Tibial artery (tissue), 4 donors: ENCODE data around the gene ZNF613.
"Not testable (repeated sequence)": the region's sequence is repeated elsewhere in the genome, so short reads cannot be mapped to it uniquely, and the experiment has no call there.

ENCODE experiments used
- DNase-seq, 2 donors: peaks; one replicate each; pipeline ENCODE4 v3.0.0-alpha.2; 2019
- H3K27ac ChIP-seq, 2 donors: fragments of 200-600 bp; sonication (generic) in 1 of 2; 1 replicate in 1 of 2; 2 replicates in 1 of 2; pipeline ENCODE4 v1.5.1; 2018 to 2019; ENCODE audit warnings: mild to moderate bottlenecking in 1 of 2
- H3K27me3 ChIP-seq, 2 donors: fragments of 200-600 bp; sonication (generic) in 1 of 2; one replicate each; pipeline versions ENCODE4 v1.5.1 to v1.6.0; 2016 to 2019
- H3K36me3 ChIP-seq, 3 donors: fragments of 200-600 bp; sonication (generic) in 2 of 3; one replicate each; pipeline ENCODE4 v1.5.1; 2016 to 2019; ENCODE audit warnings: mild to moderate bottlenecking in 2 of 3
- H3K4me1 ChIP-seq, 4 donors: fragments of 200-600 bp; sonication (generic) in 2 of 4; 1 replicate in 3 of 4; 2 replicates in 1 of 4; pipeline ENCODE4 v1.5.1; 2016 to 2019
- H3K4me3 ChIP-seq, 2 donors: fragments of 200-600 bp; sonication (generic) in 1 of 2; 1 replicate in 1 of 2; 2 replicates in 1 of 2; pipeline ENCODE4 v1.5.1; 2018 to 2019; ENCODE audit warnings: mild to moderate bottlenecking in 2 of 2
- H3K9me3 ChIP-seq, 3 donors: fragments of 200-600 bp; sonication (generic) in 1 of 3; one replicate each; pipeline ENCODE4 v1.5.1; 2016 to 2019
- intact Hi-C: fragments of 100-400 bp; cut with DNase I; formaldehyde crosslinking; loops from one replicate; pipeline ENCODE4 v1.15.0; 2023; ENCODE audit warnings: low total_unique reads
- TF ChIP-seq, protein P1 (sequence below), 2 experiments: fragments of 200-600 bp in 1 of 2; fragments of 450-650 bp in 1 of 2; IDR thresholded peaks; one replicate each; pipeline ENCODE4 v1.5.1; 2017 to 2019; ENCODE audit warnings: antibody characterized with exemption in 2 of 2, mild to moderate bottlenecking in 1 of 2, moderate library complexity in 1 of 2

ZNF613 gene

DNA sequence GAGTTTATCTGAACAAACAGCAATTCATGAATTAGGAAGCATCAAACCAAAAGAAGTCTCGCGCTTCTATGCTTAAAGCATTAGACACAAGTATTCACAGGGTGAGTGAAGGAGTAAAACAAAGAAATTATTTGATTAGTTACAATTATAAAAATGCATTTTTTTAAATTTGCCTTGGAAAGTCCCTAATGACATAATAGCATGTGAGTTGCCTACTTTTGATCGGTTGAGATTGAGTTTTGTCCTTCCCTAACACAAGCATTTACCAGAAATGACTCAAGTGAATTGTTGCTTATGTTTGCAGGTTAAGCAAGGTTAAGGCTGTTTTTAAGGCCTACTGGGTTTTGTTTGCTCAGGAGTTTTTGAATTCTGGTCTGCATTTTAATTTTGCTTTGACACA is 22.1 kb upstream of the ZNF613 start:
- Histone ChIP-seq H3K9me3 (peaks cover 0 to 23% (median 5%) of the 10 kb centered on the region in 3 donors), H3K27ac (peak overlapping the region; percentile 82 to 86), H3K36me3 (peaks cover 17 to 21% (median 18%) of the 10 kb centered on the region in 3 donors), H3K27me3 (peaks cover 0 to 8% of the 10 kb centered on the region in 2 donors), H3K4me1 (peaks cover 0 to 12% (median 7%) of the 10 kb centered on the region in 4 donors), H3K4me3 (peak overlapping the region; percentile 69 to 80)
- intact Hi-C loops, result no loop called here
- TF ChIP-seq, protein P1, sequence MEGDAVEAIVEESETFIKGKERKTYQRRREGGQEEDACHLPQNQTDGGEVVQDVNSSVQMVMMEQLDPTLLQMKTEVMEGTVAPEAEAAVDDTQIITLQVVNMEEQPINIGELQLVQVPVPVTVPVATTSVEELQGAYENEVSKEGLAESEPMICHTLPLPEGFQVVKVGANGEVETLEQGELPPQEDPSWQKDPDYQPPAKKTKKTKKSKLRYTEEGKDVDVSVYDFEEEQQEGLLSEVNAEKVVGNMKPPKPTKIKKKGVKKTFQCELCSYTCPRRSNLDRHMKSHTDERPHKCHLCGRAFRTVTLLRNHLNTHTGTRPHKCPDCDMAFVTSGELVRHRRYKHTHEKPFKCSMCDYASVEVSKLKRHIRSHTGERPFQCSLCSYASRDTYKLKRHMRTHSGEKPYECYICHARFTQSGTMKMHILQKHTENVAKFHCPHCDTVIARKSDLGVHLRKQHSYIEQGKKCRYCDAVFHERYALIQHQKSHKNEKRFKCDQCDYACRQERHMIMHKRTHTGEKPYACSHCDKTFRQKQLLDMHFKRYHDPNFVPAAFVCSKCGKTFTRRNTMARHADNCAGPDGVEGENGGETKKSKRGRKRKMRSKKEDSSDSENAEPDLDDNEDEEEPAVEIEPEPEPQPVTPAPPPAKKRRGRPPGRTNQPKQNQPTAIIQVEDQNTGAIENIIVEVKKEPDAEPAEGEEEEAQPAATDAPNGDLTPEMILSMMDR (IDR thresholded peaks at IDR 0.05), result no peak
- DNase-seq, result no peak

DNA sequence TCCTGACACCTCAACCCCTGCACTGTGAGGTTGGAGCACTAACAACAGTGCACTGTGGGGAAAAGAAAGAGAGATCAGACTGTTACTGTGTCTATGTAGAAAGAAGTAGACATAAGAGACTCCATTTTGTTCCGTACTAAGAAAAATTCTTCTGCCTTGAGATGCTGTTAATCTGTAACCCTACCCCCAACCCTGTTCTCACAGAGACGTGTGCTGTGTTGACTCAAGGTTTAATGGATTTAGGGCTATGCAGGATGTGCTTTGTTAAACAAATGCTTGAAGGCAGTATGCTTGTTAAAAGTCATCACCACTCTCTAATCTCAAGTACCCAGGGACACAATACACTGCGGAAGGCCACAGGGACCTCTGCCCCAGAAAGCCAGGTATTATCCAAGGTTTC is 21.6 kb upstream of the ZNF613 start:
- intact Hi-C loops, H3K27me3 ChIP-seq, H3K27ac ChIP-seq, DNase-seq, H3K4me3 ChIP-seq: not testable (repeated sequence)
- Histone ChIP-seq H3K36me3 (peaks cover 13 to 17% (median 14%) of the 10 kb centered on the region in 3 donors), H3K4me1 (peaks cover 0 to 12% (median 7%) of the 10 kb centered on the region in 4 donors), H3K9me3 (peaks cover 0 to 20% (median under 1%) of the 10 kb centered on the region in 3 donors)

DNA sequence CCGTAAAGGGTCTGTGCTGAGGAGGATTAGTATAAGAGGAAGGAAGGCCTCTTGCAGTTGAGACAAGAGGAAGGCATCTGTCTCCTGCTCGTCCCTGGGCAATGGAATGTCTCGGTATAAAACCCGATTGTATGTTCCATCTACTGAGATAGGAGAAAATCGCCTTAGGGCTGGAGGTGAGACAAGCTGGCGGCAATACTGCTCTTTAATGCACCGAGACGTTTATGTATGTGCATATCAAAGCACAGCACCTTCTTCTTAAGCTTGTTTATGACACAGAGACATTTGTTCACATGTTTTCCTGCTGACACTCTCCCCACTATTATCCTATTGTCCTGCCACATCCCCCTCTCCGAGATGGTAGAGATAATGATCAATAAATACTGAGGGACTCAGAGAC is 21.2 kb upstream of the ZNF613 start:
- peaks cover 0 to 12% (median 7%) of the 10 kb centered on the region in 4 donors for H3K4me1 ChIP-seq
- H3K27me3 ChIP-seq, H3K27ac ChIP-seq, DNase-seq, intact Hi-C loops, H3K4me3 ChIP-seq: not testable (repeated sequence)
- H3K9me3 ChIP-seq, result peaks cover 0 to 18% (median 0%) of the 10 kb centered on the region in 3 donors
- H3K36me3 ChIP-seq, result peaks cover 8 to 12% (median 9%) of the 10 kb centered on the region in 3 donors

DNA sequence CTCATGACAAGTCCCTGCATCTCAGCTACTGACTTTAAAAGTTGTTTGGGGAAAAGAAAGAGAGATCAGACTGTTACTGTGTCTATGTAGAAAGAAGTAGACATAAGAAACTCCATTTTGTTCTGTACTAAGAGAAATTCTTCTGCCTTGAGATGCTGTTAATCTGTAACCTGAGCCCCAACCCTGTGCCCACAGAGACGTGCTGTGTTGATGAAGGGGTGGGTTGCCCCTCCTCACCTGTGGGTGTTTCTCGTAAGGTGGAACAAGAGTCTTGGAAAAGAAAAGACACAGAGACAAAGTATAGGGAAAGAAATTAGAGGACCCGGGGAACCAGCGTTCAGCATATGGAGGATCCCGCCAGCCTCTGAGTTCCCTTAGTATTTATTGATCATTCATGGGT is 19.3 kb upstream of the ZNF613 start:
- H3K27ac ChIP-seq, H3K27me3 ChIP-seq, H3K36me3 ChIP-seq, H3K4me3 ChIP-seq, DNase-seq, intact Hi-C loops: not testable (repeated sequence)
- H3K9me3 ChIP-seq, result peaks cover 0 to 15% (median under 1%) of the 10 kb centered on the region in 3 donors
- H3K4me1 ChIP-seq, result peaks cover 0 to 11% (median 7%) of the 10 kb centered on the region in 4 donors

DNA sequence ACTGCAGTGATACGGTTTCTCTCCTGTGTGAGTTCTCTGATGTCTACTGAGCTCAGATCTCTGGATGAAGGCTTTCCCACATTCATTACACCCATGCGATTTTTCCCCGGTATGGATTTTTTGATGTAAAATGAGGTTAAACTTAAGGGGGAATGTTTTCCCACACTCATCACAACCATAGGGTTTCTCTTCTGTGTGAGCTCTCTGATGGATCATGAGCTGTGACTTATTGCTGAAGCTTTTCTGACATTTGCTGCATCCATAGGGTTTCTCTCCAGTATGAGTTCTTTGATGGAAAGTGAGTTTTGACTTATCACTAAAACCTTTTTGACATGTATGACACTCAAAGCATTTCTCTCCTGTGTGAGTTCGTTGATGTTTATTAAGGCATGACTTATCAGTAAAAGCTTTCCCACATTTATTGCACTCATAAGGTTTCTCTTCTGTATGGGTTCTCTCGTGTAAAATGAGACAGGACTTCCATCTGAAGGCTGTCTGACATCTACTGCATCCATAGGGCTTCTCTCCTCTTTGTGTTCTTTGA is 11.9 kb upstream of the ZNF613 start:
- Histone ChIP-seq H3K36me3 (peaks cover 0 to 4% (median 0%) of the 10 kb centered on the region in 3 donors), H3K4me1 (no peaks in the 10 kb centered on the region), H3K27me3 (peaks cover 0 to 2% of the 10 kb centered on the region in 2 donors), H3K27ac (no peak overlapping the region), H3K9me3 (peaks cover 4 to 83% (median 65%) of the 10 kb centered on the region in 3 donors), H3K4me3 (no peak overlapping the region)
- intact Hi-C loops, result no loop called here
- TF ChIP-seq, protein P1 (IDR thresholded peaks at IDR 0.05), result no peak
- no peak for DNase-seq

DNA sequence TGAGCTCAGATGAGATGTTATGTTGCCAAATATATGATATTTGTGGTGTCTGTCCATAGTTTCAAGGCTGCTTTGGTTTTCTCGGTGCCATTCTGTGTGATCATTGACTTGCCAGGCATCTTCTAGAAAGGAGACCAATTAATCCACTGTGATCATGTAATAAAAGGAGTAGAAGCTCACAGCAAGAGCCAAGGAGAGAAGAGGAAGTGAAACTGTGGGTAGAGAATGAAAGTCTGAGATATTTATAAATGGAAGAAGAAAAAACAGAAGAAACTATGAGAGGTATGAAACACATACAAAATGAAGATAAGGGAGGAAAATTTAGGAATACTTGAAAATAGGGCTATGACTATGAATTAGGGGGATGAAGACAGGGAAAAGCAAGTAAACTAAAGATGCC is 11.1 kb upstream of the ZNF613 start:
- peaks cover 0 to 4% (median 0%) of the 10 kb centered on the region in 3 donors for H3K36me3 ChIP-seq
- intact Hi-C loops, result no loop called here
- no peak for DNase-seq
- H3K4me1 ChIP-seq, result no peaks in the 10 kb centered on the region
- peaks cover 8 to 87% (median 71%) of the 10 kb centered on the region in 3 donors for H3K9me3 ChIP-seq
- H3K27ac ChIP-seq, result no peak overlapping the region
- no peaks in the 10 kb centered on the region for H3K27me3 ChIP-seq
- no peak overlapping the region for H3K4me3 ChIP-seq
- TF ChIP-seq, protein P1 (IDR thresholded peaks at IDR 0.05), result no peak

DNA sequence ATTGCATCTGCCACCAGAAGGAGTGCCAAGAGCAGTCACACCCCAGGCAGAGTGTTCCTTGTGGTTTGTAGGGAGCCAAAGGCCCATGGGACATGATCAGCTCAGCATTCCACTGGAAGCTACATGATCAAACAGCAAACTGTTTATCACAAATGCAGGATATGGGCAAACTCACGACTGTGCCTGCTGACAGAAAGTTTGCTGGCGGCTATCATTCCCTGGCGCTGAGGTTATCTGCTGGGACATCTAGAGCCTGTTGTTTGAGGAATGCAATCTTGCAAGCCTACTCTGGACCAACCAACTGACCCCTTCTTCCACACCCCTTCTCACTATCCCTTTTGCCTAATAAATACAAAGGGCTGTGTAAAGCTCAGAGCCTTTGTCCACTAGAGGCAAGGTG is 7.7 kb upstream of the ZNF613 start:
- H3K4me1 ChIP-seq, result no peaks in the 10 kb centered on the region
- no peaks in the 10 kb centered on the region for H3K27me3 ChIP-seq
- H3K27ac ChIP-seq, result no peak overlapping the region
- no peak for DNase-seq
- H3K9me3 ChIP-seq, result peaks cover 11 to 90% (median 78%) of the 10 kb centered on the region in 3 donors
- peaks cover 0 to 13% (median 7%) of the 10 kb centered on the region in 3 donors for H3K36me3 ChIP-seq
- TF ChIP-seq, protein P1 (IDR thresholded peaks at IDR 0.05), result no peak
- no peak overlapping the region for H3K4me3 ChIP-seq
- intact Hi-C loops, result loop anchor here (10.0 kb wide), 1 partner anchor 315 kb away; no protein-coding TSS in a partner anchor
